HL-60/S4 treated with retinoic acid at 250 ng/mL for 4 days and 3 days (cell line): ENCODE results near the gene NFIX.

Experiments used
- in situ Hi-C: fragments of 300-500 bp; cut with MboI; formaldehyde crosslinking; loops from 2 replicates; pipeline ENCODE4 v1.7.0; 2022; ENCODE audit warnings: low sequenced_read_pairs

Gene NFIX

DNA sequence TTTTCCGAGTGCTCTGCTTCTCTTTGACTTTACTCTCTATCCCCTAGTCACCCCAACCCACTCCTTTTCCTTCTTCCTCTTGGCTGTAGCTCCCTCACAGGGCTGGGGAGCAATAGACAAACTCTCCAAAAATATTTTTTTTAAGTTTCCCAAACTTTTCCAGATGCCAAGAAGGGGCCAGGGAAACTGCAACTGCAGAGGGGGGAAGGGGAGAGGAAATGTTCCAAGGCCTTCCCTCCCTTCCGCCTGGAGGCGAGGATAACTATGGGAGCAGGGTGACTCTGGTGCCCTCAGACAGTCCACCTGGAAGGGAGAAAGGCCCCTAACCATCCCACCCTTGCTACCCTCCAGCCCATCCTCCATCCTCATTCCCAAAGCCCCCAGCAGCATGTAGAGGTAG, 58.0 kb downstream of the NFIX start:
- in situ Hi-C loops = no loop called here

DNA sequence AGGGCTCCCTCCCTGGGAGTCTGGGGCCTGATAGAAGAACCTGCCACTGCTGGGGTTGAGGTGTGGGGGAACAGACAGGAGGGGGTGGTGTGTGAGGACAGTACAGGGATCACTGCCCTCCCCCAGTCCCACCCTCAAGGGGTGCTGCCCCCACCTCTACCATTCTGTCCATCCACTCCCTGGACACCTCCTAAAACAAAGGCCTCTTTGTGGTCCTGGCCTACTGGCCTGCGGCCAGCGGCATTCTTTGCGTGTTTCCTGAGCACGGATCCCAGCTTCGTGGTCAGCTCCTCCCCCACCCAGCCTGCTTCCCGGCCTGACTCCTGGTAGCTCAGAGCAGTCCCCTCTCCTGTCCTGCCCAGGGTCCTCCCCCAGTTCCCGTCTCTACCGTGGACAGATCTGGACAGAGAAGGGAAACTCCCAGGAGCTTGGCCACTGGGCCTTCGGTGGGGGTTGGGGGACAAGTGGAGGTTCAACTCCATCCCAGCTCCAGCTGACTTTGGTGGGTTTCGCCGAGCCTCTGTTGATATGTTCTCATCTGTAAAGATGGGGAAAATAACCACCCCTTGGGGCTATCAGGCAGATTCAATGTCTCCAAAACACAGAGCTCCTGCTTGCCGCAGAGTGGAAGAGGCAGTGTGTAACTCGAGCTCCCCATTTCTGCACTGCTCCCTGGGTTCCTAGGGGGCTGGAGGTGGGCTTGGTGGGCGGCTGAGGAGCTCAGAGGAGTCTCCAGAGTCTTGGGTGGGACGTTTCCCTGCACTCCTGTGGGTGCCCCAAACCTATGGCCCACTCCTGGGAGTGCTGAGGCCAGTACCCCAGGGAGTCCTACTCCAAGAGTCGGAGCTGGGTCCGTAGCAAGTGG, 58.7 kb downstream of the NFIX start:
- in situ Hi-C loops = no loop called here

DNA sequence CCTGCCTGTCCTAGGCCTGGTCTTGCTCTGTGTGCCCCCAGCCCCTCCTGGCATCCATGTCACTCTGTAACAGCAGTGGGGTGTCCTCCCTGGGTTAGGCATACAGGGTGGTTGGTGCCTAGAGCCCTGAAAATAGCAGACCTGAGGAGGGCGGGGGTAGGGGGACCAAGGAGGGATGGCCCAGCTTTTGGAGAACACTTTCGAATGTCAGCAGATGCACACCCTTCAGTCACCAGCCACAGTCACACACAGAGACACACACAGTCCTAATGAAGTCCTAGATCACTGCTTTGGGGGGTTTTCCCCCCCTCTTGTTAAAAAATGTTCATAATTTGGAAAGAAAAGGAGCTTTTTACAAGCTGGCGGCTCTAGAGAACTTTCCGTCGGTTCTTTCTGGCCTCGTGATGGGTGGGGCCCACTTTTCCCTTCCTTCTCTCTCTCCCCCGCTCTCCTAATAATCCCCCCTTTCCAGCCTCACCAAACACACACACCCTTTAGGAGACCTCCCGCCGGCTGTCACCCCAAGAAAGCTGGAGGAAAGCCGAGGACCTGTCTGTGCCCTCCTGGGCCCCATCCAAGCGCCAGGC, 59.4 kb downstream of the NFIX start:
- in situ Hi-C loops = no loop called here

DNA sequence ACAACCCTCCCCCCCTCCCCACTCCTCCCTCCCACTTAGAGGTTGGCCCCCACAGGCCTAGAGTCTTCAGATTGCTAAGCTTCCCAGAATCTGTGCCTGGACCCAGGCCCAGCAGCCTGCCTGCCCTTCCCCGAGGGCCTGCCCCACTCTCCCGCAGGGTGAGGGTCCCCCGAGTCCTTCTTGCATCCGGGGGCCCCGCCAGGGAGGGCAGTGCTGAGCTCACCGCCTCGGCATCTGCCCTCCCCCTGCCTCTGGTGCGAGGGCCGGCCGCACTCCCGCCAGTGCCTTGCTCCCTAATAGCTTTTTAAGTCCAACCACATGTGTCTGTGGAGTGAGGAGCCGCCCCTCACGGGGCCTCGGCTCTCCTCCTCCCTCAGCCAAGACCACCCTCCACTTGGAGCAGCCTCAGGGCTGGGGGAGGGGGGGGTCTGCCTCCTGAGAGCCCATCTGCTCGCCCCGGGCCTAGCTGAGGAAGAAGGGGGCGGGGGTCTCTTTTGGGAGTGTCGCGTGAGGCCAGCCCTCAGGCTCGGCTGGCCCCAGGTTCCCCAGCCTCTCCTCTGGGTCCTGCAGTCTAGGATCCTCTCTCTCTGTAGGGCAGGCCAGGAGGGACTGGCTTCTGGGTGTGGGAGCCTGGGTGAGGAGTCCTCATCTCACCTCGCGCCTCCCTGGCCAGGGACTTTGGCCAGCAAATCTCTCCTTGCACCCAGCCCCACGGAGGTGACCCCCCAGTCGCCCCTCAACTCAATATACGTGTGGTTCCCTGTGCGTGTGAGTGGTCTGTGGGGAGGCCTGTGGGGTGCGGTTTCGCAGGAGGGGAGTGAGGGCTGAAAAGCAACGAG, 60.2 kb downstream of the NFIX start:
- in situ Hi-C loops = no loop called here

DNA sequence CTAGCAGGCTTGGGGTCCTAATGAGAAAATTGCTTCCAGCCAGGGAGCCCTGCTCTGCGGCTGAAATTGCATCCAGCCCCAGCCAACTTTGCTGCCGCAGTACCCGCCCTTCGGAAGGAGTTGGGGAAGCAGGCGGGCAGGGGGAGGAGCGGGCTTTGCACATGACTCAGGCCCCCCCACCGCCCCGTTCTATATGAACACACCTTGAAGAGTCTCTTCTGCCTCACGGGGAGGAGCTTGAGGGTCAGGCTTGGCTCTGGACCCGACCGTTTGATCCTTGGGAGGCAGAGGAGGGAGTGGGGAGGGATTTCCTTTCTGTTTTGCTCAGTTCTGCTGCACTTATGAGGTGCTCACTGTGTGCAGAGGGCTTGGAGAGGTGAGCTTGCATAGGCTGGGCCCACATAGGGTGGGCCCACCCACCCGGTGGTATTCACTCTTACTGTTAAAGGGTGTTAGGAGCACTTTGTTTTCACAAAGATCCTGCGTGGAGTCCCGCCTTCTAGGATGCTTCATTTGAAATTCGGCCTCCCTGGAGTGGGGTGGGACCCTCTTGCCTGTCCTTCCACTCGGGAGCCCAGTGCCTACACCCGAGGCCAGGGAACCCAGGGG, 60.9 kb downstream of the NFIX start:
- in situ Hi-C loops = no loop called here

DNA sequence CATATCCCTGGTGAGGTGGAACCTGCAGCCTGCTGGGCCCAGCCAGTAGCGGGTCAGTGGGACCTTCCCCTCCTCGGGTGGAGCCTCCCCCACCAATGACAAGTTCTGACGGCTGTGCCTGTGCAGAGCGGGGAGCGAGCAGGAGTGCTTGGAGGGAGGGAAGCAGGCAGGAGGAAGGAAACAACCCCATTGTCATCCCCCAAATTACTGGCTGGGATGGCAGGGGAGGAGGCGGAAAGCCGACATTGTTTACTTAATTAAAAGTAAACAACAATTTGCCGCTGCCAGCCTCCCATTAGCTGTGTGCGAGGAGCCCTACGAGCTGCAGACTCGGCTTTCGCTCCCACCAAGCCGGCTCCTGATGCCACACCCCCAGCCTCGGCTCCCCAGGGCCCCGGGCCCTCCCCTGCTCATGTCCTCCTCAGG, 61.9 kb downstream of the NFIX start:
- in situ Hi-C loops = no loop called here

DNA sequence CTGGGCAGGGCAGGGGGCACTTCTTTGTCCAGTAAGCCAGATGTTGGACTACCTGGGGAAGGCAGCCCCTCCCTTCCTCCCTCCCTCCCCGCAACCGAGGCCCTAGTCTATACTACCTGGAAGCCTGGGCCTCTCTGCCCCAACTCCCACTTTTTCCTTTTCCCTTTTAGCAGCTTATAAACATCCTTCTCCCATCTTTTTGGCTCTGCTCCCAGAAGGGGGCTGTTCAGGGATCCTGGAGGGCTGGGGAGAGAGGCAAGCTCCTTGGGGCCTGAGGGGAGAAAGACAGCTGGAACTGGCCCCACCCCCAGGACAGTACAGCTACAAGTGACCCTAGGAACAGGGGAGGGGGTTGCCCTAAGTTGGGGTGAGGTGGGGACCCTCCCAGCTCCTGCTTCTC, 62.5 kb downstream of the NFIX start:
- in situ Hi-C loops = no loop called here

DNA sequence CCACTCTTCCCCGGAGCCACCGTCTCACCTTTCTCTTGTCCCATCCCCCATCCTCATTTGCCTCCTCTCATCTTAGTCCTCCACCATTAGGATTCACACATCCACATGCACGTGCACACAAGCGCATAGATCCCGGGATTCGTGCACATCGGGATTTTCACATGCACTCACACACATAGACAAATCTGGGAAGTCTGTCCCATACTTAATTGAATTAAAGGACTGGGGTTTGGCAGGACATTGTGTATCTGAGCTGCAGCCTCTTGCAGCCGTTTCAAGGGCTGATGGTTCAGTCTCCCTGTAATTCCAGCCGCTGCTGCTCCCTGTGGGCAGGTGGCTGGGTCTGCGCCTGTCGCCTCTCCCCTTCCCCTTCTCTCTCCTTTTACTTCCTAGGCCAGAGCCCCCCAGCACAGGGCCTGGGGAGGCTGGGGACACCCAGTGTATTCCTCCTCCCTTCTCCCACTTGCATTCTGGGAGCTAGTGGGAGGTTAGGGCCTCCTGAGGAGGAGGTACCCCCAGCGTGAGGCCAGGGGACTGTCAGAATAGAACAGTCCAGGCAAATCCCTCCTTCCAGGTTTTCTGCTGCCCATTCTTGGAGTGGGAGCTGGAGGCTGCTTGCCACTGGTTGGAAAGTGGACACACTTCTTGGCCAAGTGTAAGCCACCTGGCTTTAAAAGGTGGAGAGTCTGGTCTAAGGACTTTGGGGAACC, 63.8 kb downstream of the NFIX start:
- in situ Hi-C loops = no loop called here

DNA sequence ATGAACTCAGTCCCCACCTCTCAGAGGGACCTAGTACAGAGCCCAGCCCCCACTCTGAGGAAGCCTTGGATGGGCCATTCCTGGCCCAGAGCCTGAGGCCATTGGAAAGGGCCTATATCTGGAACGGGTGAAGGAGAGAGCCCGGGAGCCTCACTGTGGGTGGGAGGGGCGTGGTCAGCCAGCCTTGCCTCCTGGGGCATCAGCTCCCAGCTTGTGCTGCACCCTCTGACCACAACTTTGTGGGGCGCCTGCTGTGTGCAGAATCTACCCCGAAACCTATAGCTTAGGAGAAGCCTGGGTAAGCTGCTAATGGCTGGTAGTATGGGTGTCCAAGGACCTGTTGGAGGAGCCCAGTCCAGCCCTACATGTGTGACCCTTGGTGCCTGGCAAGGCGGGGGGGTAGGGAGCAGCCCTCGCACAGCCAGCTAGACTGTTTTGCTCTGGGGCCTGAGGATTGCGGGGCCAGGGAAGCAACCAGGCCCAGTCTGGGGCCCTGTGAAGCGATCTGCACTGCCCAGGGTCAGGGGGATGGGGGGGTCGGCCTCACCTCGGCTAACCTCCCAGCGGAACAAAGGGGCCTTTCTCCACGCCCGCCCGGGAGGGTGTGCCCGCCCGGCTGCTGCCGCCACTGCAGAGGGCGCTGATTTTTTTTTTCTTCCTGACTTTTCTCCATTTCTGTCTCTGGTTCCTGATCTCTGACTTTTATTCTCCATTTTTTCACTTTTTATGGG, 65.1 kb downstream of the NFIX start:
- in situ Hi-C loops = no loop called here

DNA sequence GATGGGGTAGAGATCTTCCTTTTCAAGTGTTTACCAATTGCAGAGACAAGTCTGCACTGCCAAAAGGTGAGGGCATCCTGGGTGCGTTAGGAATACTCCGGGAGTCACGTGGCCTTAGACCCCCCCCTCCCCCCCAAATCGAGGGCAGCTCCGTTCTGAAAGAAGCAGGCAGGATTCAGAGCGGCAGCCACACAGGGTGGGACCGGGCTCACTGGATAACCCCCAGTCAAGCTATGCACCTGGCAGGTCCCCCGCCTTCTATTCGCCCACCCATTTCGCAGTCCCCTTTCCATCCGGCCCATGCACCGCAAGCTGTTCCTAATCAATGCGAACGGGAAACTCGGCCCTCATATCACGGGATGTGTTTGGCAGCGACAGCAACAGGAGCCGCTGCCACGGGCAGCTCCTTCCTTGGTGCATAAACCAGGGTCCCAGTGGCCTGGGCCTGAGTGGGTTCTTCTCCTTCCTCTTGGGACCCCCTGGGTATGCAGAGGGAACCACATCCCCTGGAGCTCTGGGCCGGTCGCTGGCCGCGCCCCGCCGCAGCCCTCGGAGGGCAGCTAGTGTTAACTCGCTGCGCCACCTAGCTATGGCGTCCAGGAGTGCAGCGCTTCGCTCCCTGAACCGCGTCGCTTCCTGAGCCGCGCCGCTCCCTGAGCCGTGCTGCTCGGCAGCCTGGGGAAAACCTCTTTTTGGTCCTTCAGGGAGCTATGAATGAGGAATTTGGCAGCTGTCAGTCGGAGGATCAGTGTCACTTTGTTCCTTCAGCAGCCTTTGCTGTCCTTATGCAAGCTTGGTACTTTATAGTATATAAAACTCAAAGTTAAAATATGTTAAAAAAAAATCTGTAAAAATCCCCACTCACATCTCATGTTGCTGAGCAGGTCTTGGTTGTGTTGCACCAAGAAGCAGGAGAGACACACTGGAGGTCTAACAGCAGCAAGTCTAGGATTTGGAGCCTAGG, 66.0 kb downstream of the NFIX start:
- in situ Hi-C loops = no loop called here

DNA sequence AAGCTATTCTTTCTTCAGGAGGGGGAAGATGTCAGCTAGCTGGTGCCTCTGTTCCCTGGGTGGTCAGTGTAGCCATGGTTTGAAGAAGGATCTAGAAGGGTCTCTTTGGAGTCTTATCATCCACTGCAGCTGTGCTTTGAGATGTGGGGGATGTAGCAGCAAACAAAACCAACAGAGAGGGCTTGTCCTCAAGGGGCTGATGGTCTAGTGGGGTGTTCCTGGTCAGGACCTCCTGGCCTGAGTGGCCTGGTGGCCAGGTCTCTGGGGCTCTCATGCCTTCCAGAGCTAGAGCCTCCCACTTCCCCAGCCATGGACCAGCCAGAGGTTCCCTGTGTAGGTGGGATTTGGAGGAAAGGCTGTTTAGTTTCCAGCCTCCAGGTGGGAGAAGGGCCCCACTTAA, 67.0 kb downstream of the NFIX start:
- in situ Hi-C loops = no loop called here

DNA sequence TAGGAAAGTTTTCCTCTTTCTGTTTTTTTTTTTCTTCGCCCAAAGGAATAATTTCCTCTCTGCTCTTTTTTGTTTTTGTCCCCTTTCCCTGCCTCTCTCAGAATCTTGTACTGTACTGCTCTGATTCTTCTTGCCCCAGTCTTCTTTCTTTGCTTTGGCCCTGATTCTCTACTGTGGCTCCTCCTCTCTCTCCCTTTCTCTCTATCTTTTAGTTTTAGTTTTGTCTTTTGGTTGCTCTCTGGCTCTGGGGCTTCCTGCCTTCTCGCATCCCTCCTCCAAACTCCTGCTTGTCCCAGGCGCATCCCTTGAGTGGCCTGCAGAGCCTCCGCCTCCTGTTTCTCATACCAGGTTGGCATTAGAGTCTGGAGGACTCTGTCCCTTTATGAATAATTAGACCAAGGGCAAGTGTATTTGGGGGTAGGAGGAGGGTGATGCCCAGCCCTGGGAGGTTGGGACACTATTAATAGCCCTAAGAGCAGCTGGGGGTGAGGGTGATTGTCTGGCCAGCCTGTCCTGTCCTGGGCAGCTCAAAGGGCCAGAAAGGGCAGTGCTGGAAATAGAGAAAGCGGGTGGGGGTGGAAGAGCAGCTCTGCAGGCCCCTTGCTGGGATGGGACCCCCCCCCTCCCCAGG, 68.3 kb downstream of the NFIX start:
- in situ Hi-C loops = no loop called here

DNA sequence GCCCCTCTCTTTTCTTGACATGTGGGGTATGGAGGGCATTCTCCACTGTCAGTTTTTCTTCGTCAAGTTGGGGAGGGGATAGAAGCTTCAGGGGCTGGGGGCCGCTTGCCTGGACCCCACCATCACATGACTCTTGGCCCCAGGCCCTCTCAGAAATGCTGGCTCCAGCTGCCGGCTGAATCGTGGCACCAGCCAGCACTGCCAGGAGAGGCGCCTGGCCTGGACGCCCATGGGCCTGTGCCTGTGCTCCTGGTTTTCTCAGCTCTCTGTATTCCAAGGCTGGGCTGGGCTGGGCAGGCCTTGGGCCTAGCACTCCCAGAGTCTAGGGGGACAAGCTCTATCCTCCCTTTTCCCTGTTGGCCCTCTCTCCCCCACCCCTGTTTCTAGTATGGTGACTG, 68.8 kb downstream of the NFIX start:
- in situ Hi-C loops = no loop called here

DNA sequence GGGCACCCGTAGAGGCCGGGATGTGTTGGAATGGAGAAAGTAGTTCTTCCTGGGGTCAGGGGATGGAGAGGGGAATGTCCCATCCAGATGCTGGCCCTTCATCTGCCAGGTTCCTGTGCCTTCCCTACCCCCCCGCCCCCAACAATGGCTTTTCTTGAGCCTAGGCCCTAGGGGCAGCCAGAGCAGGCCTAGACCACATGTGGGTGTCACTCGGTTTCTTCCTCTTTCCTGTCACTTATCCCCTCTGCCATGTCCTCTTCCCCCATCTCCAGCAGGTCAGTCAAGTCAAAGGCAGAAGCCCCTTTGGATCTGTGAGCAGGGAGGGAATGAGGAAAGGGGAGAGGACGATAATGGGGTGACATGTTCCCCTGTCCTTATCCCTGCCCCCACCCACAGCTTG, 71.0 kb downstream of the NFIX start:
- in situ Hi-C loops = no loop called here

DNA sequence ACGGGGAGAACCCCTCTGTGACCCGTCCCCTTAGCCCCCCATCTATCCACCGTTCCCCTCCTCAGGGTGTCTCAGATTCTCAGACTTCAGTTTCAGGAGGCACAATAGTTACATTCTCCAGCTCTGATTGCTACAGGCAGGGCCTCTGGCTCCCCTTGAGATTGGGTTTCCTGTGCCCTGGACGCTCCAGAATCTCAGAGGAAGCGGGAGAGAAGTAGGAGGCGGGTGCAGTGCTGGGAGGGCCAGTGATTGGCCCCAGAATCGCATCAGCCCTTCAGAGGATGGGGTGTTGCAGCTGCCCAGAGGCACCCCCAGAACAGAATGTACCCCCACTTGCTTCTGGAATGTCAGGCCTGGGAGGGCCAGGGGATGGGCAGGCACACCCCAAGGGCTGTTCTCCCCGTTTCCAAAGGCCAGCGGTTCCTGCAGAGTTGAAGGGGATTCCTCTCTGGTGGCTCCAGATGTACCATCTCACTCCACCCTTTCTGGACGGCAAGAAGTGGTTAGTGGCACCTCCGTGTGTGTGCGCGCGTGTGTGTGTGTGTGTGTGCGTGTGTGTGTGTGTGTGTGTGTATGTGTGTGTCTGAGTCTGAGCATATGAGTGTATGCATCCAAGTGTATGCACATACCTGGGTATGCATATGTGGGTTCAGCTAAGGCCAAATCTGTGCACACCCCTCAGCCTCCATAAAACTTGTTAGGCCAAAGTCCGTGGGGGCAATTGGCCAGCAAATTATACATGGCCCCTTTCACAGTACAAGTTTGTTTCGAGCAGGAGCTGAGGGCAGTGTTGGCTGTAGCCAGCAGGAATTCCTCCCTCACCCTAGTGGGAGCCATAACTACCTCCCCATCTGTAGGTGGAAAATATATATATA, 71.9 kb downstream of the NFIX start:
- in situ Hi-C loops = no loop called here

DNA sequence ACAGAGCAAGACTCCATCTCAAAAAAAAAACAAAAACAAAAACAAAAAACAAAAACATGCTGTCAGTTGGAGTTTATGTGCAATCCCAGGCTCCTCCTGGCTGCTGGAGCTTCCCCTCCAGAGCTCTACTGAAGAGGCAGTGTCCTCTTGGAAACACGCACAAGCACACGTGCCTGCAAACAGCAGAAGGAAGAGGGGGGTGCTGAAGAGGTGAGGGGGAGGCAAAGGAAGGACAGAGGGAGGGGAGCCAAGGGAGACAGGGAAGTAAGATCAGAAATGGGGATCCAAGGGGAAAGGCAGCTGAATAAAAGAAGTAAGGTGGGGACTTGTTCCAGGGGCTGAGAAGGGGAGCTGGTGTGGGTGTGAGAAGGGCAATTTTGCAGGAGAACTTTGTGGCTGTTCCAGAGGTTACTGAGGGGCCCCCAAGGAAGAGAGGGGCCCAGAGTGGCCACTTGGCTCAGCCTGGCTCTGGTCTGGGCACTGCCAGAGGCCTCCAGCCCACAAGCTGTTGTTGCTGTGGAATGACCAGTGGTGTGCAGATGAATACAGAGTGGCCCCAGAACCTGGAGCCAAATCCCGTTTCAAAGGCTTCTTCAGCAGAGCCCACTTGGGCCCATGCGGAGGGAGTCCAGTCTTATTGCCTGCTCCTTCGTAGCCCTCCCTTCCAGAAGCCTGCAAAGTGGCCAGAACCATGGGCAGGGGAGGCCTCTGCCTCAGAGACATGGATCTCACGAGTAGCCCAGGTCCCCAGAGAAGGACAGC, 73.0 kb downstream of the NFIX start:
- in situ Hi-C loops = no loop called here
